Measurements from ENCODE around the gene NEK11.

Gene NEK11

GRCh38 chr3:131341761-131342160, 315.1 kb downstream of the NEK11 start:
- no peak for TF ChIP-seq Cebpa-rat (IDR thresholded peaks at IDR 0.05)
- H3K4me3 ChIP-seq: no peak overlapping the region
- H3K4me1 ChIP-seq: peaks cover 0 to 13% (median 0%) of the 10 kb centered on the region in 10 experiments; a peak in 4 of 20 replicates
- no peaks in the 10 kb centered on the region for H3K27me3 ChIP-seq
- no peak overlapping the region for H3K4me2 ChIP-seq
- H4K20me1 ChIP-seq: no peaks in the 10 kb centered on the region
- no peak overlapping the region for H3K27ac ChIP-seq
- peaks cover 7 to 13% (median 11%) of the 10 kb centered on the region in 11 experiments; a peak in 20 of 22 replicates for H3K9me3 ChIP-seq (replicated peaks in 1 of 11)
- H3K9ac ChIP-seq: no peak overlapping the region
- H3K36me3 ChIP-seq: no peaks in the 10 kb centered on the region; a peak in 1 of 22 replicates

- Histone ChIP-seq H3K4me1 (peaks cover 3 to 32% (median 17%) of the 10 kb centered on the region in 10 experiments; a peak in 15 of 20 replicates), H3K4me2 (peak overlapping the region in 5 of 11 experiments; percentile 1 to 47 (median 19); a peak in 6 of 22 replicates), H3K27me3 (no peaks in the 10 kb centered on the region), H3K4me3 (no peak overlapping the region), H4K20me1 (no peaks in the 10 kb centered on the region), H3K9me3 (replicated peaks in 1 of 11) (peaks cover under 1 to 5% (median 2%) of the 10 kb centered on the region in 11 experiments; a peak in 10 of 22 replicates), H3K27ac (no peak overlapping the region), H3K36me3 (no peaks in the 10 kb centered on the region), H3K9ac (no peak overlapping the region)
- no peak for TF ChIP-seq Cebpa-rat (IDR thresholded peaks at IDR 0.05)
Measured at GRCh38 chr3:131348911-131349310, 322.2 kb downstream of the NEK11 start.

- no peaks in the 10 kb centered on the region for H3K27me3 ChIP-seq
- no peak overlapping the region; a peak in 1 of 22 replicates for H3K27ac ChIP-seq
- no peaks in the 10 kb centered on the region for H4K20me1 ChIP-seq
- H3K4me3 ChIP-seq: no peak overlapping the region
- H3K9me3 ChIP-seq (replicated peaks in 1 of 11): peaks cover 0 to 4% (median 0%) of the 10 kb centered on the region in 11 experiments; a peak in 1 of 22 replicates
- H3K4me2 ChIP-seq: peak overlapping the region in 7 of 11 experiments; percentile 1 to 47 (median 21); a peak in 12 of 22 replicates
- H3K36me3 ChIP-seq: no peaks in the 10 kb centered on the region
- TF ChIP-seq Cebpa-rat (IDR thresholded peaks at IDR 0.05): no peak
- peaks cover 3 to 36% (median 21%) of the 10 kb centered on the region in 10 experiments; a peak in 15 of 20 replicates for H3K4me1 ChIP-seq
- no peak overlapping the region for H3K9ac ChIP-seq
Measured at GRCh38 chr3:131349454-131349853, 322.8 kb downstream of the NEK11 start.

- Histone ChIP-seq H3K4me2 (peak overlapping the region in 6 of 11 experiments; percentile 1 to 47 (median 20); a peak in 9 of 22 replicates), H3K4me3 (no peak overlapping the region), H3K9me3 (replicated peaks in 1 of 11) (peaks cover 0 to 4% (median 0%) of the 10 kb centered on the region in 11 experiments; a peak in 1 of 22 replicates), H4K20me1 (no peaks in the 10 kb centered on the region), H3K27me3 (no peaks in the 10 kb centered on the region), H3K9ac (no peak overlapping the region), H3K36me3 (no peaks in the 10 kb centered on the region), H3K4me1 (peaks cover 3 to 36% (median 21%) of the 10 kb centered on the region in 10 experiments; a peak in 15 of 20 replicates), H3K27ac (no peak overlapping the region; a peak in 1 of 22 replicates)
- no peak for TF ChIP-seq Cebpa-rat (IDR thresholded peaks at IDR 0.05)
Measured at GRCh38 chr3:131349946-131350347, 323.3 kb downstream of the NEK11 start.

GRCh38 chr3:131350506-131350905, 323.8 kb downstream of the NEK11 start:
- H3K27ac ChIP-seq: no peak overlapping the region
- H3K36me3 ChIP-seq: no peaks in the 10 kb centered on the region
- no peak overlapping the region for H3K9ac ChIP-seq
- peaks cover 0 to 3% (median 0%) of the 10 kb centered on the region in 11 experiments; a peak in 1 of 22 replicates for H3K9me3 ChIP-seq (replicated peaks in 1 of 11)
- no peaks in the 10 kb centered on the region for H3K27me3 ChIP-seq
- TF ChIP-seq Cebpa-rat (IDR thresholded peaks at IDR 0.05): no peak
- peaks cover 3 to 36% (median 21%) of the 10 kb centered on the region in 10 experiments; a peak in 15 of 20 replicates for H3K4me1 ChIP-seq
- no peak overlapping the region for H3K4me3 ChIP-seq
- no peak overlapping the region for H3K4me2 ChIP-seq
- H4K20me1 ChIP-seq: no peaks in the 10 kb centered on the region

GRCh38 chr3:131353016-131353877, 326.6 kb downstream of the NEK11 start:
- no peak for TF ChIP-seq Cebpa-rat (IDR thresholded peaks at IDR 0.05)
- no peak overlapping the region; a peak in 1 of 22 replicates for H3K27ac ChIP-seq
- H3K4me3 ChIP-seq: no peak overlapping the region
- H3K36me3 ChIP-seq: no peaks in the 10 kb centered on the region
- peak overlapping the region in 1 of 11 experiments; percentile 14; a peak in 1 of 22 replicates for H3K9ac ChIP-seq
- H3K9me3 ChIP-seq (replicated peaks in 1 of 11): no peaks in the 10 kb centered on the region
- no peaks in the 10 kb centered on the region for H4K20me1 ChIP-seq
- peak overlapping the region in 9 of 11 experiments; percentile 26 to 70 (median 45); a peak in 19 of 22 replicates for H3K4me2 ChIP-seq
- H3K27me3 ChIP-seq: no peaks in the 10 kb centered on the region
- H3K4me1 ChIP-seq: peaks cover 3 to 36% (median 21%) of the 10 kb centered on the region in 10 experiments; a peak in 15 of 20 replicates

- no peak for TF ChIP-seq Cebpa-rat (IDR thresholded peaks at IDR 0.05)
- no peaks in the 10 kb centered on the region for H4K20me1 ChIP-seq
- H3K9ac ChIP-seq: no peak overlapping the region
- H3K4me2 ChIP-seq: peak overlapping the region in 9 of 11 experiments; percentile 26 to 70 (median 45); a peak in 19 of 22 replicates
- no peaks in the 10 kb centered on the region for H3K9me3 ChIP-seq (replicated peaks in 1 of 11)
- no peaks in the 10 kb centered on the region for H3K36me3 ChIP-seq
- peaks cover 3 to 35% (median 21%) of the 10 kb centered on the region in 10 experiments; a peak in 15 of 20 replicates for H3K4me1 ChIP-seq
- no peak overlapping the region for H3K4me3 ChIP-seq
- no peaks in the 10 kb centered on the region for H3K27me3 ChIP-seq
- no peak overlapping the region for H3K27ac ChIP-seq
Measured at GRCh38 chr3:131353986-131354385, 327.3 kb downstream of the NEK11 start.

- no peaks in the 10 kb centered on the region for H3K9me3 ChIP-seq (replicated peaks in 1 of 11)
- no peak overlapping the region for H3K4me3 ChIP-seq
- H3K27me3 ChIP-seq: no peaks in the 10 kb centered on the region
- no peak overlapping the region for H3K27ac ChIP-seq
- TF ChIP-seq Cebpa-rat (IDR thresholded peaks at IDR 0.05): no peak
- H3K4me1 ChIP-seq: peaks cover 0 to 23% (median 19%) of the 10 kb centered on the region in 10 experiments; a peak in 15 of 20 replicates
- no peaks in the 10 kb centered on the region for H4K20me1 ChIP-seq
- no peak overlapping the region for H3K9ac ChIP-seq
- no peaks in the 10 kb centered on the region for H3K36me3 ChIP-seq
- no peak overlapping the region for H3K4me2 ChIP-seq
Measured at GRCh38 chr3:131356006-131356595, 329.4 kb downstream of the NEK11 start.

- Histone ChIP-seq H4K20me1 (no peaks in the 10 kb centered on the region), H3K27ac (no peak overlapping the region), H3K27me3 (no peaks in the 10 kb centered on the region), H3K4me3 (no peak overlapping the region), H3K4me2 (no peak overlapping the region), H3K36me3 (no peaks in the 10 kb centered on the region), H3K9me3 (replicated peaks in 1 of 11) (peaks cover 7 to 11% (median 8%) of the 10 kb centered on the region in 11 experiments), H3K9ac (no peak overlapping the region), H3K4me1 (peaks cover 0 to 22% (median 19%) of the 10 kb centered on the region in 10 experiments; a peak in 15 of 20 replicates)
- TF ChIP-seq Cebpa-rat (IDR thresholded peaks at IDR 0.05): no peak
Measured at GRCh38 chr3:131357275-131357674, 330.6 kb downstream of the NEK11 start.

Measured in BLaER1 treated with 17β-estradiol and CSF1 and Interleukin-3, amounts not matched to agents 10 nM and 100 nM (cell line).